K562 (cell line): ENCODE data around the gene ANO9. TPM values are rescaled to one million over a fixed set of nuclear protein-coding genes. Genes with fewer than 3 reads are reported as not detected.

Experiments used
- ATAC-seq: fragments of 200-7000 bp; cut with Tn5 transposase; 3 replicates; pipeline ENCODE4 v1.9.1; 2020; ENCODE audit warnings: moderate library complexity
- BruUV-seq: library from RNA; stranded (reverse); fragments of 400-500 nt; replicated peaks from 2 replicates; lab custom pipeline; 2021; lab: Mats Ljungman, UMichigan
- CTCF ChIA-PET: fragments of 300-600 bp; formaldehyde crosslinking; extraction: SDS; loops from one replicate; lab custom pipeline; 2021; ENCODE audit warnings: low intra/inter-chr PET ratio; lab: Yijun Ruan, JAX
- POLR2A ChIA-PET: fragments of 300-600, 350-650 bp; sonication (Branson Sonifier 250); formaldehyde crosslinking; extraction: SDS; loops from one replicate; lab custom pipeline; 2021; ENCODE audit warnings: antibody characterized with exemption, inconsistent platforms; lab: Yijun Ruan, JAX
- DNase-seq, 4 experiments: peaks; one replicate each; pipeline versions ENCODE4 v3.0.0 to v3.0.0-alpha.2; 2011 to 2018; ENCODE audit warnings: low spot score in 3 of 4, mixed read lengths in 3 of 4; ENCODE audit errors: extremely low read depth in 1 of 4
- FAIRE-seq: peaks from 2 replicates; lab custom pipeline; 2011; peaks lifted over from hg19 to GRCh38; lab: Jason Lieb, UNC
- H2AFZ ChIP-seq: 2 replicates; pipeline ENCODE4 v1.6.0; 2011; ENCODE audit warnings: low read depth, low read length, control low read depth, inconsistent platforms
- H3K27ac ChIP-seq: fragments of 200-600 bp; 3 replicates; pipeline ENCODE4 v1.8.0; 2011; ENCODE audit warnings: low read depth, mild to moderate bottlenecking, control low read depth, inconsistent platforms, low read length, moderate library complexity, mixed read lengths; ENCODE audit errors: extremely low read depth
- H3K27me3 ChIP-seq, 2 experiments: fragments of 300-600 bp in 1 of 2; 2 replicates in 1 of 2; 3 replicates in 1 of 2; pipeline versions ENCODE4 v1.6.0 to v1.8.0; 2011; ENCODE audit warnings: inconsistent platforms in 2 of 2, low read length in 2 of 2, mild to moderate bottlenecking in 1 of 2, mixed read lengths in 1 of 2, moderate library complexity in 1 of 2; ENCODE audit not compliant: control insufficient read depth in 2 of 2, insufficient read depth in 2 of 2
- H3K36me3 ChIP-seq: fragments of 300-600 bp; 3 replicates; pipeline ENCODE4 v1.8.0; 2011; ENCODE audit warnings: mild to moderate bottlenecking, low read length, inconsistent platforms; ENCODE audit not compliant: control insufficient read depth, insufficient read depth
- H3K4me1 ChIP-seq, 2 experiments: fragments of 200-600 bp in 1 of 2; replicated peaks in 1 of 2; 2 replicates in 1 of 2; 3 replicates in 1 of 2; pipeline versions ENCODE4 v1.5.1 to v1.8.0; 2011; ENCODE audit warnings: inconsistent platforms in 2 of 2, low read length in 2 of 2, mild to moderate bottlenecking in 1 of 2, mixed read lengths in 1 of 2, moderate library complexity in 1 of 2; ENCODE audit not compliant: control insufficient read depth in 2 of 2, insufficient read depth in 2 of 2
- H3K4me2 ChIP-seq: 2 replicates; pipeline ENCODE4 v1.6.1; 2011; ENCODE audit warnings: low read length, control low read depth, inconsistent platforms, mixed read lengths; ENCODE audit not compliant: insufficient read depth
- H3K4me3 ChIP-seq: fragments of 200-600 bp; sonication (generic), shearing (Covaris generic); 2 replicates; pipeline ENCODE4 v1.5.1; 2016; ENCODE audit warnings: control low read depth, inconsistent platforms
- H3K79me2 ChIP-seq: fragments of 200-600 bp; 3 replicates; pipeline ENCODE4 v1.8.0; 2011; ENCODE audit warnings: low read length, inconsistent platforms; ENCODE audit not compliant: control insufficient read depth, insufficient read depth
- H3K9ac ChIP-seq, 2 experiments: 2 replicates each; pipeline versions ENCODE4 v1.6.0 to v1.6.1; 2011; ENCODE audit warnings: low read depth in 2 of 2, low read length in 2 of 2, control low read depth in 1 of 2, inconsistent platforms in 1 of 2, mild to moderate bottlenecking in 1 of 2, mixed read lengths in 1 of 2; ENCODE audit not compliant: insufficient read depth in 1 of 2
- H3K9me1 ChIP-seq: one replicate; pipeline ENCODE4 v1.6.0; 2011; ENCODE audit warnings: inconsistent platforms, mild to moderate bottlenecking, low read length, moderate library complexity; ENCODE audit not compliant: control insufficient read depth, insufficient read depth
- H3K9me3 ChIP-seq: replicated peaks from 2 replicates; pipeline ENCODE4 v1.5.1; 2011; ENCODE audit warnings: low read depth, low read length, inconsistent platforms; ENCODE audit not compliant: control insufficient read depth, insufficient read depth
- H4K20me1 ChIP-seq: replicated peaks from 2 replicates; pipeline ENCODE4 v1.6.1; 2011; ENCODE audit warnings: low read length, inconsistent platforms, mixed read lengths; ENCODE audit not compliant: control insufficient read depth, insufficient read depth
- FOXP1 ChIP-seq: sonication (generic); formaldehyde crosslinking; IDR thresholded peaks from 2 replicates; pipeline ENCODE4 v1.8.0; 2022; ENCODE audit warnings: mild to moderate bottlenecking, missing genetic modification reagents
- PCBP2 ChIP-seq: fragments of 200-400 bp; formaldehyde crosslinking; IDR thresholded peaks from 2 replicates; pipeline ENCODE4 v1.6.1; 2018; ENCODE audit warnings: low read length, low read depth, mild to moderate bottlenecking, moderate library complexity; ENCODE audit not compliant: poor library complexity, severe bottlenecking
- SMARCB1 ChIP-seq: IDR thresholded peaks from 2 replicates; pipeline ENCODE4 v1.6.1; 2011; ENCODE audit warnings: improper control_type of control experiment, low read depth; ENCODE audit not compliant: insufficient read length
- TGIF2 ChIP-seq: sonication (generic); formaldehyde crosslinking; IDR thresholded peaks from 2 replicates; pipeline ENCODE4 v1.8.1; 2022; ENCODE audit warnings: mild to moderate bottlenecking, missing genetic modification reagents, moderate library complexity
- ZBTB33 ChIP-seq: sonication (generic); formaldehyde crosslinking; IDR thresholded peaks from 2 replicates; pipeline ENCODE4 v1.8.1; 2023; ENCODE audit warnings: mild to moderate bottlenecking, missing genetic modification reagents
- ZNF263 ChIP-seq: sonication (generic); formaldehyde crosslinking; IDR thresholded peaks from 2 replicates; pipeline ENCODE4 v1.8.0; 2022; ENCODE audit warnings: mild to moderate bottlenecking, missing genetic modification reagents, borderline replicate concordance
- WGBS: fragments of 100-300 bp; shearing (Covaris generic); methylation state at CpG from one replicate; pipeline ENCODE4 v1.1.6; 2016; ENCODE audit warnings: low coverage, mixed read lengths; ENCODE audit not compliant: insufficient coverage; ENCODE audit errors: missing lambda C conversion rate; 5-methylcytosine and 5-hydroxymethylcytosine counted together
- in situ Hi-C: fragments of 300-500 bp; cut with MboI; formaldehyde crosslinking; loops from 4 replicates; pipeline ENCODE4 v1.15.0; 2018; ENCODE audit warnings: inconsistent platforms, mixed read lengths
- intact Hi-C: fragments of 100-400 bp; cut with micrococcal nuclease; formaldehyde crosslinking; loops from 2 replicates; pipeline ENCODE4 v1.14.2; 2022
- polyA plus RNA-seq, 8 experiments: library from polyadenylated mRNA; depleted of rRNA in 4 of 8; stranded (reverse) in 5 of 8; unstranded in 3 of 8; fragments of >200 nt; fragmentation: Nextera tagmentation in 2 of 8; fragmentation: Illumina TruSeq in 1 of 8; extraction: Ambion mirVana in 2 of 8; extraction: Trizol in 1 of 8; gene quantifications; 2 replicates each; pipeline versions ENCODE4 v1.2.1 to v1.2.3, GENCODE V29; 2011 to 2014; ENCODE audit warnings: inconsistent platforms in 1 of 8, missing spikeins in 1 of 8
- total RNA-seq, 7 experiments: library from RNA; depleted of rRNA in 6 of 7; stranded (reverse); fragments of >200 nt in 6 of 7; fragmentation: Illumina TruSeq in 2 of 7; extraction: Trizol in 2 of 7; gene quantifications; 2 replicates each; pipeline versions ENCODE4 v1.2.1 to v1.2.3, GENCODE V29; 2011 to 2021; ENCODE audit warnings: low replicate concordance in 1 of 7

ANO9 gene
- total and polyA plus RNA-seq, 9 of the 15 experiments (the other 6 are each of a cell fraction or from before 2014, with no cell fraction given) = 0.20 to 14.5 (median 4.5) TPM

- H3K9me1 ChIP-seq = no peaks in the 10 kb centered on the region
- 94% methylated on average over 22 of the region's 41 CpGs for WGBS
- peaks cover 0 to 47% of the 10 kb centered on the region in 2 experiments; a peak in 3 of 5 replicates for H3K4me1 ChIP-seq
- no peaks in the 10 kb centered on the region for H4K20me1 ChIP-seq
- TF ChIP-seq ZNF263 (CRISPR knock-in tag) = peak; percentile 64; the same call in 1 of the 2 replicates
- no peak for TF ChIP-seq TGIF2 (CRISPR knock-in tag)
- TF ChIP-seq ZBTB33 = 0 out of 2 replicates have a peak, but pooled peaks have one; percentile 9
- TF ChIP-seq FOXP1 (CRISPR knock-in tag) = no peak
- no peak for TF ChIP-seq SMARCB1
- peak; percentile 22 for TF ChIP-seq PCBP2
- no peaks in the 10 kb centered on the region for H3K27me3 ChIP-seq
- intact Hi-C loops (no loop called here), in situ Hi-C loops (no loop called here)
- no peak overlapping the region for H3K27ac ChIP-seq
- no peak for FAIRE-seq
- H3K36me3 ChIP-seq = peaks cover 48% of the 10 kb centered on the region; the same call in 2 of the 3 replicates
- no peak for DNase-seq
- no TSS peak for BruUV-seq
- no peak for ATAC-seq
- no peak overlapping the region for H3K4me2 ChIP-seq
- H3K9ac ChIP-seq = no peak overlapping the region
- peaks cover 2% of the 10 kb centered on the region for H3K9me3 ChIP-seq
- H2AFZ ChIP-seq = no peak overlapping the region
- H3K79me2 ChIP-seq = peaks cover 5% of the 10 kb centered on the region
- CTCF ChIA-PET = no interaction called here
- H3K4me3 ChIP-seq = no peak overlapping the region
- POLR2A ChIA-PET = no interaction called here
These were observed 66.5 kb downstream of the ANO9 start for GRCh38 chr11:375065-376025.
